Kidney (tissue), 14 donors: ENCODE data around the gene NKAIN2. TPM values are rescaled to one million over a fixed set of nuclear protein-coding genes. Genes with fewer than 3 reads are reported as not detected.

Source experiments
- DNase-seq, 5 donors: peaks; one replicate each; pipeline ENCODE4 v3.0.0-alpha.2; 2013 to 2020
- FAIRE-seq: peaks from 2 replicates; lab custom pipeline; 2012; peaks lifted over from hg19 to GRCh38; lab: Jason Lieb, UNC
- H3K27ac ChIP-seq, 2 donors: one replicate each; pipeline ENCODE4 v1.7.0; 2013; ENCODE audit warnings: low read depth in 2 of 2, low read length in 2 of 2, inconsistent platforms in 1 of 2
- H3K27me3 ChIP-seq: one replicate; pipeline ENCODE4 v1.7.1; 2013; ENCODE audit warnings: low read length, inconsistent platforms; ENCODE audit not compliant: control insufficient read depth, insufficient read depth
- H3K36me3 ChIP-seq, 3 donors: one replicate each; pipeline versions ENCODE4 v1.7.0 to v1.7.1; 2013; ENCODE audit warnings: low read length in 3 of 3, control low read depth in 1 of 3, inconsistent platforms in 1 of 3; ENCODE audit not compliant: insufficient read depth in 3 of 3, control insufficient read depth in 2 of 3
- H3K4me1 ChIP-seq, 3 donors: one replicate each; pipeline versions ENCODE4 v1.7.0 to v1.7.1; 2013; ENCODE audit warnings: low read length in 3 of 3, inconsistent platforms in 1 of 3, low read depth in 1 of 3; ENCODE audit not compliant: control insufficient read depth in 2 of 3, insufficient read depth in 2 of 3
- H3K4me3 ChIP-seq, 3 donors: one replicate each; pipeline versions ENCODE4 v1.7.0 to v1.8.1; 2013; ENCODE audit warnings: low read length in 3 of 3, control low read depth in 1 of 3, inconsistent platforms in 1 of 3
- H3K9ac ChIP-seq, 3 donors: one replicate each; pipeline versions ENCODE4 v1.7.0 to v1.7.1; 2013; ENCODE audit warnings: low read length in 3 of 3, control low read depth in 1 of 3, inconsistent platforms in 1 of 3
- H3K9me3 ChIP-seq, 3 donors: one replicate each; pipeline versions ENCODE4 v1.7.0 to v1.7.1; 2013; ENCODE audit warnings: low read length in 3 of 3, control low read depth in 1 of 3, inconsistent platforms in 1 of 3; ENCODE audit not compliant: control insufficient read depth in 2 of 3, insufficient read depth in 1 of 3
- intact Hi-C: fragments of 100-400 bp; cut with DNase I; formaldehyde crosslinking; loops from one replicate; pipeline ENCODE4 v1.11.1; 2022
- polyA plus RNA-seq: library from polyadenylated mRNA; stranded (reverse); fragments of 350-450 nt; fragmentation: Illumina TruSeq; extraction: RNeasy Lipid Tissue Mini Kit (QIAGEN cat#74804); gene quantifications from one replicate; pipeline ENCODE4 v1.2.3, GENCODE V29; 2014; ENCODE audit warnings: low read depth, low replicate concordance; ENCODE audit not compliant: insufficient read depth
- total RNA-seq: library from RNA; stranded (reverse); fragmentation: NEBNext Ultra II Directional; extraction: Animal tissue kit (Norgen Biotek cat#: 25700); gene quantifications from one replicate; pipeline ENCODE4 v1.2.1, GENCODE V29; 2021
- TF ChIP-seq, protein P1 (sequence below): IDR thresholded peaks from 3 replicates; pipeline ENCODE4 v1.5.1; 2012; ENCODE audit warnings: mild to moderate bottlenecking, moderate library complexity, borderline replicate concordance; ENCODE audit not compliant: insufficient read depth; ENCODE audit errors: extremely low read depth
- donor health status: control.
- donor health status: control.
- donor health status: control.
- donor health status: control.
- donor health status: control.
- donor health status: DM: yes; HTN: yes; CAD: no.
- donor health status: Normal renal cell carcinoma (clear cell type).

Gene NKAIN2
- total and polyA plus RNA-seq, 2 donors from 2014 or later = 0.39 to 1.8 TPM

DNA sequence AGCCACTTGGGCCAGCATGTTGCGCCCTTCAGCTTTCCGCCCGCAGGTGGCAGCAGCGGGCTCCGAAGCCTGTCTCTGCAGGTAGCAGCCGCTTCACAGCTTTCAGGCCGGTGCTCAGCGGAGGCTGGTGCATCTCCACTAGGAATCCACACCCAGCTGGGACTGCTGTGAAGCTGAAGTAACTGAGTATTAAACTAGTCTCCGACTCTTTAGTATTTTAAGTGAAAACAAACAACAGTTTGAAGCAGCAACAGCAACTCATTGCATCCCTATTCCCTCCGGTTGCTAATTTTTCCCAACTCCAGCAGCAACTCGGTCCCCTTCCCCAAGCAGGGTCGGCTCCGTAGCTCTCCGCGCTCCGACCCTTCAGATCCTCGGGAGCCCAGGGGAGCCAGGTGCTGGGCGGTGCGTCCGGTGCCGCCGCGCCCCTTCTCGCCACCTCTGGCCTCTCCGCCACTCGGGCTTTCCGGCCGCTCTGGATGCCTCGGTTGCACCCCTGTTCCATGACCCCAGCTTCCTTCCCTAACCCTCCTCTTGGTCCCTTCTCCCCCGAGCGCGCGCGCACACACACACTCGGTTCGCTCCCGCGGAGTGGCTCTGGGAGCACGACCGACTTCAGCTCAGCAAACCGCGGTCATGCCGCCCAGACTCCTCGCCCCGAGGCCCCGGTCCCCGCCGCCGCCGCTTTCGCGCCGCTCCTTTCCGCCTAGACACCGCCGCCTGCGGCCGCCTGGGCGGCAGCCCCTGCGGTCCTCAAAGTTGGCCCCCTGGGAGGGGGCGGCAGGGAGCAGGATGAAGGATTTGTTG, 765 bp upstream of the NKAIN2 start:
- Histone ChIP-seq H3K27ac (no peak overlapping the region), H3K4me1 (peaks cover 0 to 3% (median 0%) of the 10 kb centered on the region in 3 donors), H3K9ac (peak overlapping the region in 1 of 3 donors; percentile 39), H3K9me3 (no peaks in the 10 kb centered on the region), H3K27me3 (no peaks in the 10 kb centered on the region), H3K4me3 (peak overlapping the region in 2 of 3 donors; percentile 46 to 63), H3K36me3 (no peaks in the 10 kb centered on the region)
- DNase-seq = peak; percentile 89 to 94 (median 91)
- intact Hi-C loops = no loop called here
- TF ChIP-seq, protein P1, sequence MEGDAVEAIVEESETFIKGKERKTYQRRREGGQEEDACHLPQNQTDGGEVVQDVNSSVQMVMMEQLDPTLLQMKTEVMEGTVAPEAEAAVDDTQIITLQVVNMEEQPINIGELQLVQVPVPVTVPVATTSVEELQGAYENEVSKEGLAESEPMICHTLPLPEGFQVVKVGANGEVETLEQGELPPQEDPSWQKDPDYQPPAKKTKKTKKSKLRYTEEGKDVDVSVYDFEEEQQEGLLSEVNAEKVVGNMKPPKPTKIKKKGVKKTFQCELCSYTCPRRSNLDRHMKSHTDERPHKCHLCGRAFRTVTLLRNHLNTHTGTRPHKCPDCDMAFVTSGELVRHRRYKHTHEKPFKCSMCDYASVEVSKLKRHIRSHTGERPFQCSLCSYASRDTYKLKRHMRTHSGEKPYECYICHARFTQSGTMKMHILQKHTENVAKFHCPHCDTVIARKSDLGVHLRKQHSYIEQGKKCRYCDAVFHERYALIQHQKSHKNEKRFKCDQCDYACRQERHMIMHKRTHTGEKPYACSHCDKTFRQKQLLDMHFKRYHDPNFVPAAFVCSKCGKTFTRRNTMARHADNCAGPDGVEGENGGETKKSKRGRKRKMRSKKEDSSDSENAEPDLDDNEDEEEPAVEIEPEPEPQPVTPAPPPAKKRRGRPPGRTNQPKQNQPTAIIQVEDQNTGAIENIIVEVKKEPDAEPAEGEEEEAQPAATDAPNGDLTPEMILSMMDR = peak; percentile 83
- FAIRE-seq = no peak

DNA sequence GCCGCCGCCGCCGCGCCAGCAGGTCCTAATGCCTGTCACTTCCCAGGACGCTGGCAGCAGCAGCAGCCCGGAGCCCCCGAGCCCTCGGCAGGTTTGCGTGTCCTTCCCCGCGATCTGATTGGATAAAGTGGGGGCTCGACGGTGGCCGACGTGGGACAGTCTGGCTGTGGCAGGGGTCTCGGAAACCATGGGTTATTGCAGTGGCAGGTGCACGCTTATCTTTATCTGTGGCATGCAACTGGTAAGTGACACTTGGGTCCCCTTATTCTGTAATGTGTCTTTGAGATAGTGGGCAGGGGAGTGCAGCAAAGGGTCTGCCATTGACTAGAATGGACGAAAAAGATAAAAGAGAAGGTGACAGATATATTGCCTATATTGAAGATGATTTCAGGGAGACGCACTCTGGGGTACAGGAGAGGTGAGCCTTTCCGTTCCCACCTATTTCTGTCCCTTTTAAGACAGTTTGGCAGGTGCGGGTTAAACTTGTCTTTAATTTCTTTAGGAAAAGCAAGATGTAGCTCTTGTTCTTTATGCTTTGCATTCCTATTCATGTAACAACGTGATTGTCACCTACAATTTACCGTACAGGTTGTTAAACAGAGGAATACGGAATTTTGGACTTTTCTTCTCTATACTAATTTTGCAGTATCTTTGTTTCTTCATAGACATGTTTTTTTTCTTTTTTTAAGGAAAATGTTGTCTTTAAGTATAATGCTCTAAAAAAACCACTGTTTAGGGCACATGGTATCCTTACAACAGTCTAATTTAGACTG, 535 bp downstream of the NKAIN2 start:
- intact Hi-C loops = no loop called here
- Histone ChIP-seq H3K9me3 (no peaks in the 10 kb centered on the region), H3K27me3 (no peaks in the 10 kb centered on the region), H3K4me3 (peak overlapping the region in 2 of 3 donors; percentile 18 to 64), H3K36me3 (no peaks in the 10 kb centered on the region), H3K4me1 (peaks cover 0 to 3% (median 0%) of the 10 kb centered on the region in 3 donors), H3K9ac (peak overlapping the region in 1 of 3 donors; percentile 1), H3K27ac (no peak overlapping the region)
- no peak for FAIRE-seq
- TF ChIP-seq, protein P1 = no peak
- DNase-seq = peak; percentile 74 to 85 (median 76)

DNA sequence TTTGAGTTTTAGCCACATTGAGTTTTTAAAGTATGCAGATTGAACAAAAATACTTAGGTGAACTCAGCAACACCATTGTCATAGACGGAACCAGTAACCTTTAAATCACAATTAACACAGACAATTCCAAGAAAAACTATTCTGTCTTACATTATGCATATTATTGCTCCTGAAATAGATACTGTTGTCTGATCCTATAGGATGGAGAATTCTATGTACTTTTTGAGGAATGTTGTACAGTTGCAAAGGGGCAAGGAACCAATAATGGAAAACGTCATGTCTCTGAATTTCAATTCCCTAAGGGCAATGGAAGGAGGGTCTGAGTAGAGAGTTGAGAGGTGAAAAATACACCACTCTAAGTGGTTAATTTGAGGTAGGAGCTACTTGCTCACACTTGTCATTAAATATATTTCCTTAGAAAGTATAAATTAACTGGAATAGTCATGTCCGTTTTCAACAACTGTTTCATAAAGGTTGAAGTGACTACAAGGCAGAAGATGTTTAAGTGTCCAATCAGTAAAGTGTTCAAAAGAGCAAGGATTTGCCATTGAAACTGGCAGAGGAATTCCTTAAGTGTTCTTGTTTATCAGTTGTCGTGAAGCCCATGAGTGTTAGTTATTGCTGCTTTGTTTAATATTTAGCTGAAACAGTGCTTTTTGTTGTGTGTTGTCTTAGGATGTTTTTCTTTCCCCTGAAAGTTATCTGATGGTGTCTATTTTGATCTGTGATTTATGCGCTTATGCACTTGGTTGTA, 1.3 kb downstream of the NKAIN2 start:
- Histone ChIP-seq H3K27me3 (no peaks in the 10 kb centered on the region), H3K9ac (no peak overlapping the region), H3K36me3 (no peaks in the 10 kb centered on the region), H3K9me3 (no peaks in the 10 kb centered on the region), H3K4me3 (peak overlapping the region in 1 of 3 donors; percentile 12), H3K27ac (no peak overlapping the region), H3K4me1 (peaks cover 0 to 3% (median 0%) of the 10 kb centered on the region in 3 donors)
- DNase-seq = no peak
- no peak for FAIRE-seq
- intact Hi-C loops = no loop called here
- TF ChIP-seq, protein P1 = no peak
